ENCODE results near the gene PTPRD.
"Not testable (repeated sequence)": the region's sequence is repeated elsewhere in the genome, so short reads cannot be mapped to it uniquely, and the experiment has no call there.

PTPRD gene

GRCh38 chr9:9469271-9469670 lies 1143.5 kb downstream of the PTPRD start:
- no peak for DNase-seq (ENCODE audit: low spot score)
- no peak for TF ChIP-seq CTCF (IDR thresholded peaks at IDR 0.05; ENCODE audit: extremely low read depth, insufficient read depth, missing control alignments)
- in situ Hi-C loops (cut with MboI; ENCODE audit: low pct_unique_long_range_greater_than_20kb, low sequenced_read_pairs, unreplicated experiment), result no loop called here

- in situ Hi-C loops (cut with MboI; ENCODE audit: low pct_unique_long_range_greater_than_20kb, low sequenced_read_pairs, unreplicated experiment); DNase-seq (ENCODE audit: low spot score): not testable (repeated sequence)
Observed at GRCh38 chr9:9441874-9442273, 1170.9 kb downstream of the PTPRD start.

- in situ Hi-C loops (cut with MboI; ENCODE audit: low pct_unique_long_range_greater_than_20kb, low sequenced_read_pairs, unreplicated experiment), result no loop called here
- no peak for TF ChIP-seq CTCF (IDR thresholded peaks at IDR 0.05; ENCODE audit: extremely low read depth, insufficient read depth, missing control alignments)
- no peak for DNase-seq (ENCODE audit: low spot score)
Observed at GRCh38 chr9:9437641-9438040, 1175.2 kb downstream of the PTPRD start.

GRCh38 chr9:9426454-9426853 lies 1186.3 kb downstream of the PTPRD start:
- DNase-seq (ENCODE audit: low spot score); in situ Hi-C loops (cut with MboI; ENCODE audit: low pct_unique_long_range_greater_than_20kb, low sequenced_read_pairs, unreplicated experiment): not testable (repeated sequence)

GRCh38 chr9:9412241-9412640 lies 1200.6 kb downstream of the PTPRD start:
- no peak for TF ChIP-seq CTCF (IDR thresholded peaks at IDR 0.05; ENCODE audit: extremely low read depth, insufficient read depth, missing control alignments)
- DNase-seq (ENCODE audit: low spot score), result no peak
- in situ Hi-C loops (cut with MboI; ENCODE audit: low pct_unique_long_range_greater_than_20kb, low sequenced_read_pairs, unreplicated experiment), result no loop called here

GRCh38 chr9:9410736-9411135 lies 1202.1 kb downstream of the PTPRD start:
- in situ Hi-C loops (cut with MboI; ENCODE audit: low pct_unique_long_range_greater_than_20kb, low sequenced_read_pairs, unreplicated experiment), result no loop called here
- no peak for DNase-seq (ENCODE audit: low spot score)
- no peak for TF ChIP-seq CTCF (IDR thresholded peaks at IDR 0.05; ENCODE audit: extremely low read depth, insufficient read depth, missing control alignments)

GRCh38 chr9:9399982-9400381 lies 1212.8 kb downstream of the PTPRD start:
- in situ Hi-C loops (cut with MboI; ENCODE audit: low pct_unique_long_range_greater_than_20kb, low sequenced_read_pairs, unreplicated experiment), result no loop called here
- no peak for DNase-seq (ENCODE audit: low spot score)
- no peak for TF ChIP-seq CTCF (IDR thresholded peaks at IDR 0.05; ENCODE audit: extremely low read depth, insufficient read depth, missing control alignments)

GRCh38 chr9:9396518-9396917 lies 1216.3 kb downstream of the PTPRD start:
- no peak for DNase-seq (ENCODE audit: low spot score)
- in situ Hi-C loops (cut with MboI; ENCODE audit: low pct_unique_long_range_greater_than_20kb, low sequenced_read_pairs, unreplicated experiment), result no loop called here
- no peak for TF ChIP-seq CTCF (IDR thresholded peaks at IDR 0.05; ENCODE audit: extremely low read depth, insufficient read depth, missing control alignments)

Data from GM13977 (cell line).